ENCODE results near the gene DDX5.

DNA sequence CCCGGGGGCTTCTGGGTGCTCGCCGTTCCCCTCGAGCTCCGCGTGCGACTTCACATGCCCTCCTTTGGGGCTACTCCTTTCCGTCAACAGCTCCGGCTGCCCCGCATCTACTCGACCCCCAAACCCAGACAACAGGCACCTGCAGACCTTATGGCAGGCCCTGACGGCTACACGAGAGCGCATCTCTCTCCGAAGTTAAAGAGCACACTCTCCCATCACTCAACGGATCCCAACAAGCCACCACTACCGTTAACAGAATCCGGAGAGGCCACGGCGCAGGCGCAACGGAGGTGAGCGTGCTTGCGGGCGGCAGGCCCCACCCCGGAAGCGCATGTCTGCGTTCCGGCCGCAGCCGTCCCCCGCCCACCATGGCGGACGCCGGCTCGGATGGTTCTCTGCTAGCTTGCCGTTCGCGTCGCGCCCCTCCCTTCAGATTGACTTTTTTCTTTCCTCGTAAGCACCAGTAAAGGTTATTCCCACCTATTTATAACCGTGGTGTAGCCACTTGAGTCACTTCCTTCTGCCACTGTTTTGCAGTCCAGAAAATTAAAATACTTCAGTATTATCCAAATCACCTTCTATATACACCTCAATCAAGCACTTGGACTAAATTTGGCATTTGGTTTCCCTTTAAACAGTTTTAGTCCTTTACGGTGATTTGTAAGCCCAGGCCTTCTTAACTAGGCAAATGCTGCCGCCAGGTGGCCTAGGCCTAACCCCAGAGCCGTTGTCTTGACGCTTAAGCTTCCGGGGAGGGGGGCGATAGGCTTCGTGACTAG lies 9.1 kb downstream of the DDX5 start, which contains the start of gene POLG2:
- TF ChIP-seq, protein P1, sequence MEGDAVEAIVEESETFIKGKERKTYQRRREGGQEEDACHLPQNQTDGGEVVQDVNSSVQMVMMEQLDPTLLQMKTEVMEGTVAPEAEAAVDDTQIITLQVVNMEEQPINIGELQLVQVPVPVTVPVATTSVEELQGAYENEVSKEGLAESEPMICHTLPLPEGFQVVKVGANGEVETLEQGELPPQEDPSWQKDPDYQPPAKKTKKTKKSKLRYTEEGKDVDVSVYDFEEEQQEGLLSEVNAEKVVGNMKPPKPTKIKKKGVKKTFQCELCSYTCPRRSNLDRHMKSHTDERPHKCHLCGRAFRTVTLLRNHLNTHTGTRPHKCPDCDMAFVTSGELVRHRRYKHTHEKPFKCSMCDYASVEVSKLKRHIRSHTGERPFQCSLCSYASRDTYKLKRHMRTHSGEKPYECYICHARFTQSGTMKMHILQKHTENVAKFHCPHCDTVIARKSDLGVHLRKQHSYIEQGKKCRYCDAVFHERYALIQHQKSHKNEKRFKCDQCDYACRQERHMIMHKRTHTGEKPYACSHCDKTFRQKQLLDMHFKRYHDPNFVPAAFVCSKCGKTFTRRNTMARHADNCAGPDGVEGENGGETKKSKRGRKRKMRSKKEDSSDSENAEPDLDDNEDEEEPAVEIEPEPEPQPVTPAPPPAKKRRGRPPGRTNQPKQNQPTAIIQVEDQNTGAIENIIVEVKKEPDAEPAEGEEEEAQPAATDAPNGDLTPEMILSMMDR (IDR thresholded peaks at IDR 0.05), result peak; percentile 55
- no peak for TF ChIP-seq EZH2 (IDR thresholded peaks at IDR 0.05; ENCODE audit: borderline replicate concordance, insufficient read depth, low read depth, low read length, poor library complexity, severe bottlenecking)
